PFSK-1 (cell line): Measurements from ENCODE around the gene MAPK8.

ENCODE experiments used
- POLR2AphosphoS5 ChIP-seq: IDR thresholded peaks from 2 replicates; pipeline ENCODE4 v1.6.1; 2012; ENCODE audit warnings: low read depth, mild to moderate bottlenecking, control low read depth, low read length, moderate library complexity
- REST ChIP-seq, 2 experiments: IDR thresholded peaks; 2 replicates each; pipeline versions ENCODE4 v1.6.1 to v1.8.0; 2011 to 2012; ENCODE audit warnings: low read depth in 2 of 2, low read length in 2 of 2, control low read depth in 1 of 2, inconsistent platforms in 1 of 2, mild to moderate bottlenecking in 1 of 2, moderate library complexity in 1 of 2; ENCODE audit not compliant: insufficient read depth in 1 of 2

GRCh38 chr10:48330269-48330668 is 23.8 kb downstream of the MAPK8 start:
- no peak for TF ChIP-seq POLR2AphosphoS5
- no peak for TF ChIP-seq REST (IDR thresholded peaks at IDR 0.05; ENCODE audit: insufficient read depth in 1 of 2, low read depth in 2 of 2, low read length in 2 of 2)
